ENCODE measurements around the gene TMEM174.

Gene TMEM174

DNA sequence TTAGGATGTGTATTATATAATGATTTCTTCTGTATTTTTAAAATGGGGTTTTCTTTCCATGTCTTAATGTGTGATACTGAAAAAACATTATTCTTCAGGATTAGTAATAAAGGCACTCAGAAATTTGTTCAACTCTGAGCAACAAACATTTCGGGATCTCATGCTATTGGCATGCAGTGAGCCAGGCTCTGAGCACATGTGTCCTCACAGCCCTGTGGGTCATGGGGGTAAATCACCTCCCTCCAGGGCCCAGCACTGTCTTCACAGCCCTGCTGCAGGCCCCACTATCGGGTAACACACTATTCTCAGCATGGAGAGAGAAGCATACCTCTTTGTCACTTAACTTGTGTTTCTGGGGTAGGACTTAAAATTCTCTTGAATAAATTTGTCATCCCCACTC is 14.0 kb downstream of the TMEM174 start:
- TF ChIP-seq, protein P1, sequence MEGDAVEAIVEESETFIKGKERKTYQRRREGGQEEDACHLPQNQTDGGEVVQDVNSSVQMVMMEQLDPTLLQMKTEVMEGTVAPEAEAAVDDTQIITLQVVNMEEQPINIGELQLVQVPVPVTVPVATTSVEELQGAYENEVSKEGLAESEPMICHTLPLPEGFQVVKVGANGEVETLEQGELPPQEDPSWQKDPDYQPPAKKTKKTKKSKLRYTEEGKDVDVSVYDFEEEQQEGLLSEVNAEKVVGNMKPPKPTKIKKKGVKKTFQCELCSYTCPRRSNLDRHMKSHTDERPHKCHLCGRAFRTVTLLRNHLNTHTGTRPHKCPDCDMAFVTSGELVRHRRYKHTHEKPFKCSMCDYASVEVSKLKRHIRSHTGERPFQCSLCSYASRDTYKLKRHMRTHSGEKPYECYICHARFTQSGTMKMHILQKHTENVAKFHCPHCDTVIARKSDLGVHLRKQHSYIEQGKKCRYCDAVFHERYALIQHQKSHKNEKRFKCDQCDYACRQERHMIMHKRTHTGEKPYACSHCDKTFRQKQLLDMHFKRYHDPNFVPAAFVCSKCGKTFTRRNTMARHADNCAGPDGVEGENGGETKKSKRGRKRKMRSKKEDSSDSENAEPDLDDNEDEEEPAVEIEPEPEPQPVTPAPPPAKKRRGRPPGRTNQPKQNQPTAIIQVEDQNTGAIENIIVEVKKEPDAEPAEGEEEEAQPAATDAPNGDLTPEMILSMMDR (IDR thresholded peaks at IDR 0.05; ENCODE audit: control insufficient read depth, insufficient read depth, low read depth, low read length, missing control alignments): no peak
- no peak for DNase-seq (ENCODE audit: low read depth)
- no peak overlapping the region for H3K4me3 ChIP-seq (ENCODE audit: control insufficient read depth, low read depth, low read length)

DNA sequence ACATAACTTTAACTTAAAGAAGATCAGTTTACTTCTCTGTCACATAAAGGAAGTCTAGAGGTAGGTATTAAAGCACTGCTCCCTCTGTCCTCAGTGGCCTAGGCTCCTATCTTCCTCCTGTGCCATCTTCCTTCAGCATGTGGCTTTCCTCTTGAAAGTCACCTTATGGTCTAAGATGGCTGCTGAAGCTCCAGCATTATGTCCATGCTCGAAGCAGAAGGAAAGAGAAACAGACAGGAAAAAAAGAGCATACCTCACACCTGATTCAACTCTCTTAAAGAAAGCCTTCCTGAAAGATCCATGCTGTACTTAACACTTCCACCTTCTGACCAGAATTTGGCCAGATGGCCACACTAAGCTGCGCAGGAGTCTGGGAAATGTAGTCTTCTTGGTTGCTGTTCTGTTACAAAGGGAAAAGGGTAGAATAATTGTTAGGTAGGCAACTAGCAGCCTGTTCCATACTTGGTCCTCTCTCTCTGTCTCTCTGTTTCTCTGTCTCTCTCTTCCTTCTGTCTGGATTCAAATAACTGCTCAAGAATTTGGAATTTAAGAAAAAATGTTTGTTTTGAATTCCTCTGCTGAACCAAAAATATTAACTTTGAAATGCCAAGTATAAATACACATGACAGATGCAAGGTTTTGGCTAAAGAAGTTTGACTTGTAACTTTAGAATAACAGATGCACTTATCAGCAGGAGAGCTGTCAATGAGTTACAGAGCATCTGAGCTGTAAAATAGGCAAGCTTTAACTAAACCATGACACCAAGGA is 16.0 kb downstream of the TMEM174 start:
- DNase-seq (ENCODE audit: low read depth): no peak
- TF ChIP-seq, protein P1 (IDR thresholded peaks at IDR 0.05; ENCODE audit: control insufficient read depth, insufficient read depth, low read depth, low read length, missing control alignments): no peak

DNA sequence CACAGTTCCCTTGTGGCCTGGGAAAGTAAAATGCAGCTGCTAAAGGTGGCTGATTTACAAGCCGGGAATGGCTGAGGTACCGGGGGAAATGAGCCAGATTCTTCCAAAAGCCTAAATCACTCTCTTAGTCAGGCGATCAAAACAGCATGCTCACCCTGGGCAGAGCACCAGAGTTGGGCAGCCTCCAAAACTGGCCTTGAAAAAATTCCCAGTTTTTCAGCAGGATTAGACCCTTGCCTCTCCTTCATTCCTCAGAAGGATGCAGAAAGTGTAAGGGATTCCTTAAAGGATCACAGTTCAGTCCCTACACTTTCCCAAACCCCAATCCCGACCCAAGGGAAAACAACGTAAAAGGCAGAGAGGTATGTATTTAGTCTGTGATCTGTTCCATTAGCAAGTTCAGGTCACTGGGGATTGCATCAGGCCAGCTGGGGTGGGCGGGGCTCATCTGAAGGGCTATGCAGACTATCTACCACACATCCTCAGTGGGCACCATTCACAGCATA is 16.9 kb downstream of the TMEM174 start:
- H3K4me3 ChIP-seq (ENCODE audit: control insufficient read depth, low read depth, low read length): no peak overlapping the region
- peak; percentile 41 for DNase-seq (ENCODE audit: low read depth)
- TF ChIP-seq, protein P1 (IDR thresholded peaks at IDR 0.05; ENCODE audit: control insufficient read depth, insufficient read depth, low read depth, low read length, missing control alignments): no peak

More for the DNA sequence above, 16.0 kb downstream of the TMEM174 start:
- H3K4me3 ChIP-seq (ENCODE audit: control insufficient read depth, low read depth, low read length): no peak overlapping the region

DNA sequence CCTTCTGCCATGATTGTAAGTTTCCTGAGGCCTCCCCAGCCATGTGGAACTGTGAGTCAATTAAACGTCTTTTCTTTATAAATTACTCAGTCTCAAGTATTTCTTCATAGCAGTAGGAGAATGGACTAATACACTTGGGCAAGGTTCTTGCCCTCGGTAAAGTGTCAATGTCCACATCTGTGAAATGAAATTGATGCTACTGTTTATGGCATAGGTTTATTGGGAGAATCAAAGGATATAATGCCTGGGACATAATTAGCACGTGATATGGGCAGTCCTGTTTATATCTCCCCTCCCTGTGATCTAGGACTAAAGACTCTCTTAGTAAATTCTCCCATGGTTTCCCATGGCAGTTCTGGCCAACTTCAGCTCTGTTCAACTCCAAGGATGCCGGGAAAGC is 19.4 kb downstream of the TMEM174 start:
- DNase-seq (ENCODE audit: low read depth): no peak
- TF ChIP-seq, protein P1 (IDR thresholded peaks at IDR 0.05; ENCODE audit: control insufficient read depth, insufficient read depth, low read depth, low read length, missing control alignments): no peak
- H3K4me3 ChIP-seq (ENCODE audit: control insufficient read depth, low read depth, low read length): no peak overlapping the region

DNA sequence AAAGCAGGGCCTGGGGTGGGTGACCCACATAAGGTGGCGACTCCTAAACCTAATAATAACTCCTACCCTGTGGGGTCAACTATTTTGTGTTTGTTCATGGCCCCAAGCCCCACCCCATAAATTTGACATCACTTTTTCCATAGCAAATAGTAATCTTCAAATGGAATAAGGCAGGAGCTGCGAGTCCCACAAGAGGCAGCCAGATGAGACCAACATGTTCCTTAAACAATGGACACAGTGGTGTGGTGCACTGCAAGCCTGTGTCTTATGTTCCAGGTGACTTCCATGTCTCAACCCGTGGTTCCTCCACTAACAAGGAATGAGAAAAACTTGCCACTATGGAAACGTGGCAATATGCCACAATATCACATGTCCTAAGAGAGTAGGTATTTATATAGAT is 20.6 kb downstream of the TMEM174 start:
- H3K4me3 ChIP-seq (ENCODE audit: control insufficient read depth, low read depth, low read length): no peak overlapping the region
- TF ChIP-seq, protein P1 (IDR thresholded peaks at IDR 0.05; ENCODE audit: control insufficient read depth, insufficient read depth, low read depth, low read length, missing control alignments): no peak
- DNase-seq (ENCODE audit: low read depth): no peak

DNA sequence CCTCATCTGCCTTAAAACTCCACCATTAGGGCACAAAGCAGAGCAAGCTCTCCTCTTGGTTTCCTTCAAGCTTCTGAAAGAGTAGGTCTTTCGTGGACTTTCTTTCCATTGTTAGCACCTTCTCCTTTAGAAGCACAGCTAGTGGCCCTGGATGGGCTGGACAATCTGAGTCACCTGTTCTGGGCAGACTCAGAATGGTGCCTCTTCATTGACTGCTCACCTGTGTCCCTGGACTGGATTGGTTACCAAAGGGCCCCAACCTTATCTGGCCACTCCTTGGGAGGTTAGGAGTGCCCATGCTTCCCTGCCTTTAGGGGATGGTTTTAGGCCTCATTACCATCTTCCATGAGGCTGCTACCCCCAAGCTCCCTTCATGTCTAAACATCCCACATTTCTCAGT is 23.2 kb downstream of the TMEM174 start:
- H3K4me3 ChIP-seq (ENCODE audit: control insufficient read depth, low read depth, low read length): no peak overlapping the region
- TF ChIP-seq, protein P1 (IDR thresholded peaks at IDR 0.05; ENCODE audit: control insufficient read depth, insufficient read depth, low read depth, low read length, missing control alignments): no peak

More for the DNA sequence above, 23.2 kb downstream of the TMEM174 start:
- no peak for DNase-seq (ENCODE audit: low read depth)
